SU-DHL-6 (cell line): ENCODE data around the gene CDC42.

Experiments used
- H2AFZ ChIP-seq: fragments of 200-600 bp; sonication (generic); 2 replicates; pipeline ENCODE4 v1.6.1; 2014; ENCODE audit warnings: low read depth, mild to moderate bottlenecking, moderate library complexity, mixed read lengths, antibody characterized with exemption, low read length; ENCODE audit not compliant: severe bottlenecking
- H3F3A ChIP-seq: fragments of 200-600 bp; shearing (Covaris generic); 2 replicates; pipeline ENCODE4 v1.6.0; 2016; ENCODE audit warnings: antibody characterized with exemption, mild to moderate bottlenecking; ENCODE audit not compliant: insufficient read depth
- H3K27ac ChIP-seq: fragments of 200-600 bp; sonication (generic); 2 replicates; pipeline ENCODE4 v1.5.1; 2016; ENCODE audit warnings: low read depth, mild to moderate bottlenecking, low read length, moderate library complexity, mixed read lengths
- H3K27me3 ChIP-seq: fragments of 200-600 bp; sonication (generic), shearing (Covaris generic); 2 replicates; pipeline ENCODE4 v1.6.0; 2014; ENCODE audit warnings: mild to moderate bottlenecking, low read length
- H3K36me3 ChIP-seq: fragments of 200-600 bp; sonication (generic); 2 replicates; pipeline ENCODE4 v1.6.1; 2014; ENCODE audit warnings: mild to moderate bottlenecking, low read length, mixed read lengths
- H3K4me2 ChIP-seq: fragments of 300-600, 200-600 bp; shearing (Covaris generic), sonication (generic); 2 replicates; pipeline ENCODE4 v1.6.0; 2014; ENCODE audit warnings: low read length, low read depth, mild to moderate bottlenecking; ENCODE audit not compliant: poor library complexity, severe bottlenecking
- H3K4me3 ChIP-seq: fragments of 200-600 bp; sonication (generic); 2 replicates; pipeline ENCODE4 v1.5.1; 2014; ENCODE audit warnings: antibody characterized with exemption, low read length, mild to moderate bottlenecking, mixed read lengths; ENCODE audit not compliant: insufficient read depth, poor library complexity, severe bottlenecking
- H3K79me2 ChIP-seq: fragments of 200-600 bp; sonication (generic); 2 replicates; pipeline ENCODE4 v1.6.1; 2014; ENCODE audit warnings: mild to moderate bottlenecking, low read length, moderate library complexity; ENCODE audit not compliant: insufficient read depth
- H3K9ac ChIP-seq: fragments of 200-600 bp; sonication (generic); 2 replicates; pipeline ENCODE4 v1.7.0; 2014; ENCODE audit warnings: mild to moderate bottlenecking, low read length
- H3K9me2 ChIP-seq: fragments of 200-600 bp; sonication (generic); replicated peaks from 2 replicates; pipeline ENCODE4 v1.6.1; 2014; ENCODE audit warnings: low read length; ENCODE audit not compliant: insufficient read depth
- H3K9me3 ChIP-seq: fragments of 200-600 bp; sonication (generic); 2 replicates; pipeline ENCODE4 v1.6.1; 2014; ENCODE audit warnings: low read length, mixed read lengths; ENCODE audit not compliant: insufficient read depth
- H4K20me1 ChIP-seq: fragments of 200-600 bp; sonication (generic); 2 replicates; pipeline ENCODE4 v1.6.1; 2014; ENCODE audit warnings: low read depth, mild to moderate bottlenecking, antibody characterized with exemption, low read length, moderate library complexity, mixed read lengths
- CTCF ChIP-seq: fragments of 200-600 bp; sonication (generic); IDR thresholded peaks from one replicate; pipeline ENCODE4 v1.5.1; 2017; ENCODE audit warnings: antibody characterized with exemption, mild to moderate bottlenecking, low read length, moderate library complexity; ENCODE audit not compliant: insufficient read depth, poor library complexity, severe bottlenecking
- EZH2phosphoT487 ChIP-seq: fragments of 200-600 bp; sonication (generic), shearing (Covaris generic); conservative IDR thresholded peaks from 2 replicates; pipeline ENCODE4 v1.6.1; 2018; ENCODE audit warnings: mild to moderate bottlenecking, antibody characterized with exemption, low read length, moderate library complexity, mixed read lengths

The CDC42 gene

GRCh38 chr1:22123071-22123390 is 70.5 kb downstream of the CDC42 start:
- Histone ChIP-seq H2AFZ (no peak overlapping the region), H3K79me2 (no peaks in the 10 kb centered on the region), H3F3A (no peaks in the 10 kb centered on the region), H3K36me3 (no peaks in the 10 kb centered on the region), H3K27ac (no peak overlapping the region), H4K20me1 (no peaks in the 10 kb centered on the region), H3K27me3 (no peaks in the 10 kb centered on the region), H3K9me2 (no peaks in the 10 kb centered on the region), H3K4me3 (no peak overlapping the region), H3K9ac (no peak overlapping the region), H3K9me3 (no peaks in the 10 kb centered on the region), H3K4me2 (no peak overlapping the region)
- no peak for TF ChIP-seq EZH2phosphoT487
- TF ChIP-seq CTCF = no peak

- H2AFZ ChIP-seq = no peak overlapping the region
- no peaks in the 10 kb centered on the region for H3K9me3 ChIP-seq
- H3K79me2 ChIP-seq = no peaks in the 10 kb centered on the region
- H3K27ac ChIP-seq = no peak overlapping the region
- H3F3A ChIP-seq = no peaks in the 10 kb centered on the region
- no peaks in the 10 kb centered on the region for H4K20me1 ChIP-seq
- no peaks in the 10 kb centered on the region for H3K9me2 ChIP-seq
- no peak overlapping the region for H3K9ac ChIP-seq
- H3K27me3 ChIP-seq = no peaks in the 10 kb centered on the region
- no peak overlapping the region for H3K4me3 ChIP-seq
- TF ChIP-seq EZH2phosphoT487 = no peak
- no peak overlapping the region for H3K4me2 ChIP-seq
- H3K36me3 ChIP-seq = no peaks in the 10 kb centered on the region
These were observed 71.4 kb downstream of the CDC42 start for GRCh38 chr1:22123901-22124404.

- Histone ChIP-seq H3K4me2 (no peak overlapping the region), H3K27ac (no peak overlapping the region), H3K36me3 (no peaks in the 10 kb centered on the region), H3K79me2 (no peaks in the 10 kb centered on the region), H3K9ac (no peak overlapping the region), H3K4me3 (no peak overlapping the region), H3K27me3 (no peaks in the 10 kb centered on the region), H2AFZ (no peak overlapping the region), H4K20me1 (no peaks in the 10 kb centered on the region), H3K9me3 (no peaks in the 10 kb centered on the region), H3K9me2 (no peaks in the 10 kb centered on the region), H3F3A (no peaks in the 10 kb centered on the region)
- TF ChIP-seq CTCF (no peak), EZH2phosphoT487 (no peak)
These were observed 72.2 kb downstream of the CDC42 start for GRCh38 chr1:22124592-22125229.

- H3K36me3 ChIP-seq = no peaks in the 10 kb centered on the region
- no peak for TF ChIP-seq EZH2phosphoT487
- TF ChIP-seq CTCF = no peak
- no peaks in the 10 kb centered on the region for H3F3A ChIP-seq
- no peaks in the 10 kb centered on the region for H3K27me3 ChIP-seq
- no peaks in the 10 kb centered on the region for H3K79me2 ChIP-seq
- H3K4me3 ChIP-seq = no peak overlapping the region
- H2AFZ ChIP-seq = no peak overlapping the region
- no peak overlapping the region for H3K9ac ChIP-seq
- no peaks in the 10 kb centered on the region for H4K20me1 ChIP-seq
- no peaks in the 10 kb centered on the region for H3K9me2 ChIP-seq
- H3K9me3 ChIP-seq = no peaks in the 10 kb centered on the region
- H3K27ac ChIP-seq = no peak overlapping the region
- H3K4me2 ChIP-seq = no peak overlapping the region
These were observed 74.0 kb downstream of the CDC42 start for GRCh38 chr1:22126531-22126930.
